Astrocyte of the cerebellum (primary cell): ENCODE results near the gene WDR59.

ENCODE experiments used
- DNase-seq: peaks from one replicate; pipeline ENCODE4 v3.0.0-alpha.2; 2011; ENCODE audit warnings: low read depth
- H3K4me3 ChIP-seq: 2 replicates; pipeline ENCODE4 v1.5.1; 2011; ENCODE audit warnings: mild to moderate bottlenecking, low read depth, low read length, moderate library complexity
- CTCF ChIP-seq: IDR thresholded peaks from 2 replicates; pipeline ENCODE4 v1.5.1; 2012; ENCODE audit warnings: low read length, low read depth, moderate library complexity, mild to moderate bottlenecking; ENCODE audit errors: missing control alignments
- in situ Hi-C: cut with HindIII; loops from 2 replicates; pipeline ENCODE4 v1.10.0; 2017; ENCODE audit warnings: low sequenced_read_pairs

Gene WDR59

GRCh38 chr16:74868035-74868434 lies 116.9 kb downstream of the WDR59 start:
- in situ Hi-C loops: no loop called here
- no peak overlapping the region for H3K4me3 ChIP-seq
- no peak for DNase-seq
- no peak for TF ChIP-seq CTCF

- in situ Hi-C loops: no loop called here
- TF ChIP-seq CTCF: no peak
- DNase-seq: no peak
- H3K4me3 ChIP-seq: no peak overlapping the region
These were observed 117.6 kb downstream of the WDR59 start for GRCh38 chr16:74867281-74867849.

- peak; percentile 12 for DNase-seq
- in situ Hi-C loops: no loop called here
- no peak for TF ChIP-seq CTCF
- H3K4me3 ChIP-seq: no peak overlapping the region
These were observed 118.9 kb downstream of the WDR59 start for GRCh38 chr16:74865922-74866598.

GRCh38 chr16:74862743-74863244 lies 122.1 kb downstream of the WDR59 start:
- peak; percentile 22 for DNase-seq
- in situ Hi-C loops: no loop called here
- H3K4me3 ChIP-seq: no peak overlapping the region
- peak; percentile 64 for TF ChIP-seq CTCF

GRCh38 chr16:74852500-74852875 lies 132.4 kb downstream of the WDR59 start:
- H3K4me3 ChIP-seq: no peak overlapping the region
- no peak for DNase-seq
- TF ChIP-seq CTCF: no peak
- in situ Hi-C loops: no loop called here

GRCh38 chr16:74850027-74850426 lies 134.9 kb downstream of the WDR59 start:
- no peak for DNase-seq
- TF ChIP-seq CTCF: no peak
- in situ Hi-C loops: no loop called here
- no peak overlapping the region for H3K4me3 ChIP-seq
